NCI-H460 (cell line): ENCODE data around the gene TIMM21. TPM values are rescaled to one million over a fixed set of nuclear protein-coding genes. Genes with fewer than 3 reads are reported as not detected.
A peak's percentile ranks its signal among the peaks of the same experiment; 100 is the strongest.

Experiments used
- DNase-seq: peaks from one replicate; pipeline ENCODE4 v3.0.0-alpha.2; 2016; ENCODE audit warnings: low read depth; ENCODE audit errors: extremely low read depth
- polyA plus RNA-seq: library from polyadenylated mRNA; depleted of rRNA; stranded (reverse); fragments of >200 nt; gene quantifications from 2 replicates; pipeline ENCODE4 v1.2.3, GENCODE V29; 2014; cell fraction: nucleus; rRNA removed
- total RNA-seq: library from RNA; depleted of rRNA; stranded (reverse); fragments of >200 nt; shearing (Covaris generic); gene quantifications from 2 replicates; pipeline ENCODE4 v1.2.3, GENCODE V29; 2014; rRNA removed

TIMM21 gene, protein sequence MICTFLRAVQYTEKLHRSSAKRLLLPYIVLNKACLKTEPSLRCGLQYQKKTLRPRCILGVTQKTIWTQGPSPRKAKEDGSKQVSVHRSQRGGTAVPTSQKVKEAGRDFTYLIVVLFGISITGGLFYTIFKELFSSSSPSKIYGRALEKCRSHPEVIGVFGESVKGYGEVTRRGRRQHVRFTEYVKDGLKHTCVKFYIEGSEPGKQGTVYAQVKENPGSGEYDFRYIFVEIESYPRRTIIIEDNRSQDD
- total RNA-seq: 36.7 and 43.5 TPM in 2 replicates
- 46.5 and 55.4 TPM in 2 replicates for polyA plus RNA-seq

DNA sequence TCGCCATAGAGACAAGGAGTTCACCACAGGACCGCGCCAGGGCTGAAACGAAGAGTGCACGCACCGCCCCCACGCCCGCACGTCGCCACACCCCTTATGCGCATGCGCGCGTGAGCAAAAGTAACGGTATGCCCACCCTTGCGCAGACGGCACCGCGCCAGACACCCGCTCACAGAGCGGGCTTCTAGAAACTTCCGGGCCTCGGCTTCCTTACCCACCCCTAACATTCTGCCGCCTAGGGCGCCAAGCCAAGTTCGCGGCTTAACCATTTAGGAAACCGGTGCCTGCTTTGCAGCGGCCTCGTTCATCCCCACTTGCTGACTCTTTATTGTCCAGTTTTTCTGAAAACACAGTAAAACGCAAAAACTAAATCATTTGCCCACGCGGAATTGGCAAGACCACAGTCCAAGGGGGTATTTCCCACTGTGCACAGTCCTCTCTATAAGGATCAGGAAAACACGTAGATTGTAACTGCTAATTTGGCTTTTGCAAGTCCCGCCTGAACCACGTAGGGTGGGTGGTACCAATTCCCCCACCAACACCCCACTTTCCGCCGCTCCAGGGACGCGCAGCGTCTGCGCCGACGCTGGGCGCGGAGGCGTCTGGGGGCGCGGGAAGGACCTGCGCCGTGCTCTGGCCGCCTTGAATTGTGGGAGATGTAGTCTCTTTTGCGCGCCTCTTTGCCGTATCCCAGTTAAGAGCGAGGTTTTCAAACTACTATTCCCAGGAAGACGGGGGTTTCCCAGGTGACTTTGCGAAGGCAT is at the start of gene TIMM21, which contains the start of gene FBXO15:
TSS of gene TIMM21 (plus strand) at position 745 of the 764 bp plus-strand sequence. CDS start 286 bp downstream, outside the sequence.
TSS of gene FBXO15 (minus strand) at position 56 of the 764 bp plus-strand sequence. CDS start at position 7, 49 bp downstream.
- peak; percentile 90 for DNase-seq

DNA sequence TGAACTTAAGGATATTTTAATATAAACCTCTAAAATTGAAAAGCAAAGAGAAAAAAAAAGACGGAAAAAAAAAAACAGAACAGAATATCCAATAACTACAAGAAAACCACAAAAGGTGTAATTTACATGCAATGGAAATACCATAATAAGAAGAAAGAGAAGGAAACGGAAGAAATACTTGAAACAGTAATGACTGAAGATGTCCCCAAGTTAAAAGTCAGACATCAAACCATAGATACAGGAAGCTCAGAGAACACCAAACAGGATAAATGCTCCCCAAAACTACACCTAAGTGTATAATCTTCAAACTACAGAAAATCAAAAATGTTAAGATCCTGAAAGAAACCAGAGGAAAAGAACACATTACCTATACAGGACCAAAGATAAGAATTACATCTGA is 39.9 kb upstream of the TIMM21 start:
- DNase-seq: no peak

DNA sequence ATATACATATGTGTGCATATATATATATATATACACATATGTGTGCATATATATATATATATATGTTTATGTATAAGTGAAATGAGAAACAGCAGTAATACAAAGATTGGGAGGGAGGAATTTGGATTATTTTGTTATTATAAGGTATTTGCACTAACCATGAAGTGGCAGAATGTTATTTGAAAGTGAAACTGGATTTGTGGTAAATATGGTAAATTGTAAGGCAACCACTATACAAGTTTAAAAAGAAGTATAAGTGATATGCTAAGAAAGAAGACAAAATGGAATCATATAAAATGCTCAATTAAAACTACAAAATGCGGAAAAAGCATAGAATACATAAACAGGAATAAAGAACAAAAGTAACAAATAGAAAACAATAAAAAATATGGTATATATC is 38.2 kb upstream of the TIMM21 start:
- DNase-seq: no peak

GRCh38 chr18:74110976-74111375 is 37.3 kb upstream of the TIMM21 start:
- DNase-seq: no peak

GRCh38 chr18:74113711-74114110 is 34.6 kb upstream of the TIMM21 start:
- DNase-seq: no peak

GRCh38 chr18:74114116-74114515 is 34.2 kb upstream of the TIMM21 start:
- DNase-seq: no peak

GRCh38 chr18:74115046-74115445 is 33.3 kb upstream of the TIMM21 start:
- no peak for DNase-seq

GRCh38 chr18:74116633-74117554 is 31.4 kb upstream of the TIMM21 start:
- DNase-seq: peak; percentile 12

GRCh38 chr18:74123200-74123599 is 25.1 kb upstream of the TIMM21 start:
- DNase-seq: no peak

GRCh38 chr18:74124642-74125041 is 23.7 kb upstream of the TIMM21 start:
- DNase-seq: no peak

- no peak for DNase-seq
Measured at GRCh38 chr18:74126684-74127655, 21.4 kb upstream of the TIMM21 start.

DNA sequence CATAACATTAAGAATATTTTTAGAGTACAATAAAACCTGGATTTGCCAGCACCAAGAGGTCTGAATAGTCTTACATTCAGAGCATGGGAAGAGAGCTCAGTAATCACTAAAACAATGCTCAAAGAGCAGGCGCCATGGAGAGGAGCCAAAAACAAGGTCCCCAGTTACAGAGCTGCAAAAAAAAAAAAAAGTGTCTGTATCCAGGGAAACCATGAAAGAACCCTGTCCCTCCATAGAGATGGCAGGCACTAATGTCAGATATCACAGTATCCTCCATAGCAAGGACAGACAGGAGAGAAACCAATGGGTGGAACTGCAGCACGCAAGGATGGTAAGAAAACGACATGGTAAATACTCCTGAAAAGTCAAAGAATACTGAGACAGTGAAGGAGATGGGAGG is 20.2 kb upstream of the TIMM21 start:
- no peak for DNase-seq

DNA sequence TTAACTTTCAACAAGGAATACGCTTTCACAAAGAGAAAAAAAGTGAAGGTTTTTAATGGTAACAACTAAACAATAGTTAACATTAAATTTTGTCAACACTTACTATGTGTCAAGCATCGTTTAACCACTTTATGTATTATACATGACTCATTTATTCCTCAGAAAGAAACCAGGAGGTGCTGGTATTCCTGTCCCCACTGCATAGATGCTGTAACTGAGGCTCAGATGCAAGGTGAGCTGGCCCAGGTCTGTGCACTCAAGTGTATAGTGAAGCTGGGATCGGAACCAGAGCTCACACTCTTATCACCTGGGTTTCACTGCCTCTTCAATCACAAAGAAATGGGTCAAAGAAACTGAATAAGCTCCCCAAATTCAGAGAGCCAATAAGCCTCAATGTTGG is 17.2 kb upstream of the TIMM21 start:
- no peak for DNase-seq

DNA sequence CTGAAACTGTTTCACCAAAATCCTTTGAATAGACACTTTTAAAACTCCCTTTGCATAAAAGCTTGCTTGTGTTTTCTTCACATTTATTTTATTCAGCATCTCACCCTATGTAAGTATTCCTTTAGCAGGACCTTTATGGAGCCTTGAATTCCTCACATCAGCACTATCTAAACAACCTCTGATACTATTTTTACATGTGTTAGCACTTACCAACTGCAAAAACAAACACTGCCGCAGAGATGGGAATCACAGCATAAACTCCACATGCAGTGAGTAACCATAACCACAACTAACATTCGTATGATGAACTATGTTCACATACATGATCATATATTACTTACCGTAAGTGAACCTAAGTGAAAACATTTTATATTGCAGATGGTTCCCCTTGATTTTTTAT is 16.1 kb upstream of the TIMM21 start:
- DNase-seq: no peak

DNA sequence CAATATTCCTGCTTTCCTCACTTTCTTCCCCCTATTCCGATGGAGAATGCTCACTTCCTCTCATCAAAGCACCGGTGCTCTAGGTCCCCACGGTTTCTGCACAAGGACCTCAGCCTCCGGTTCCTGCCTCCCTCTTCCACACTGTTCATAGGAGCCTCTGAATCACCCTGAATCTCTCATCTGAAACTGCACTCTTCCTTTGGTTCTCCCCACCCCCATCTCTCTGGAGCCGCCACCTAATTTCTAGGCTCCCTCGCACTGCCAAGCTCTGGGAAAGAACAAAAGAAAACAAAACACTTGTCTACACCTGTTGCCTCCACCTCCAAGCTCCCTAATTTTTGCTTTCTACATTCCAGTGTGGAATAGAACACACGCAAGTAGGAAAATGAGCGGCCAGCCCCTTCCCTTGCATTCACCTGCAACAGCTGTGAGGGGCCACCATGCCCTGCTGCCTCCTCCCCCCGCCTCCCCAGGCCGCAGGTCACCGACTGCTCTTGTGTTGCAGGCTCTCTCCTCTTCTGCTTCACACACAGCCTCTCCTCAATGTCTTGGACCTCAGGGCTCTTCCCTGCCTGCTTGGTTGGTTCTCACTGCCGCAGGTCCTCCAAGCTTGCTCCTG is 10.3 kb upstream of the TIMM21 start:
- no peak for DNase-seq

DNA sequence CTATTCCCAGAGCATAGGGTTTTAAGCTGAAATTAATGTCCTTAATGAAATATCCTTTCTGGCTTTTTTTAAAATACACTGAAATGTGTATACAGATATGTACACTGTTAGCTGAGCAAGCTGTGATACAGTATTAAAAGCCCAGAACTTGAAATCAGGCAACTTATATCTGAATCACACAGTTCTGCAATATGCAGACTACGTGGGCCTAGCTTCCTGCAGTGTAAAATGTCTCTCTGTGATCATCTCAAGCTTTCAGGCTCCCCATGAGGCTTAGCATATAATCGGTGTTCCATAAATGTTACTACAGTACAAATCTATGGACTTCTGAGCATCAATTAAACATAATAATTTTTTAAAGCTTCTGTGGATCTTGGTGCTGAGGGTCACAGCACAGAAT is 8.9 kb upstream of the TIMM21 start:
- DNase-seq: no peak

DNA sequence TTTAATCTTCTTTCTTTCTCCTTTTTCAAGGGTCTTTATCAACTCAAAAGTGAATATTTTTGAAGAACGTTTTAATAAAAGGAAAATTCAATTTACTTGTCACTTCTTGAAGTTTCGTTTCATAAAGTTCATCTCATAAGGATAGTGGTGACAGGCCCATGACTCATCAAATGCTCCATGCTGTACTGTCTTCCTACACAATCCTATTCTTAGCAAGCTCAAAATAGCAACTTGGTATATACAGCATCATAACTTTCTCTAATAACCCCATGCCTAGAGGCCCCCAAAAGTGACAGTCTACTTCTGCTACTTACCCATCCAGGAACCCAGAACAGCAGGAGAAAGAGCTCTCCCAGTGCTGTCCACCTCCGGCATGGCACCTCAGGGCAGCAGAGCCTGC is 8.4 kb upstream of the TIMM21 start:
- DNase-seq: peak; percentile 4

DNA sequence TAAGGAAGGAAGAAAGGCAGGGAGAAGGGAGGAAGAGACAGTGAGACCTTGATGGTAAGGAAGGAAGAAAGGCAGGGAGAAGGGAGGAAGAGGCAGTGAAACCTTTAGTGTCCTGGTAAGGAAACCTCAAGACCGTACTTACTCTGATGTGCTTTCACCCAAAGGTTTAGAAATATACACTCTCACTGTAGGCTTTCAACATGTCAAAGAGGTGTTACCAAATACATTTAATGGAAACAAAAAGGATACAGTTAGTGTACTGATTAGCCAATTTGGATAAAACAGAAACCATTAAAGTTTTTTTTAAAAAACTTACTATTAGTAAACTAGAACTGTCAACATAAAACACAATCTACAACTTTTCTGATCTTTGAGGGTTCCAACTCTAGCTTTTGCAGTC is 7.7 kb upstream of the TIMM21 start:
- no peak for DNase-seq

DNA sequence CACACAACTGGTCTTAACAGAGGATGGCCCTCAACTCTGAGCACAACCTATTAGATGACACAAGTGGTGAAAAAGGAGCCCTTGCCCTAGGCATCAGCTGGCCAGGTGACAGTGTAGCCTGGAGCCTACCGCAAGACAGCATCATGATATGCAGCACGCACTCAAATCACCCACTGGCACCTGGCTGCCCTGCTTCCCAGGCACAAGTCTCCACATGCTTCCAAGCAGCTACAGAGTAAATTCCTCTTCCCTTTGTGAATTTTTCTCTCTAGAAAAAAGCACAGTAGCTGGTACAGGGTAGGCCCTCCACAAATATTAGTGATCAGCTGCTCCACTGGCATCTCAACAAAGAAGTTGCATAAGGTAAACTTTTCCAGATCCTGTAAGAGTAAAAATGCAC is 6.7 kb upstream of the TIMM21 start:
- DNase-seq: no peak
